ENCODE measurements around the gene PLLP. TPM values are rescaled to one million over a fixed set of nuclear protein-coding genes. Genes with fewer than 3 reads are reported as not detected.
A peak's percentile ranks its signal among the peaks of the same experiment; 100 is the strongest.

The PLLP gene
- total and polyA plus RNA-seq, 9 of the 15 experiments (the other 6 are each of a cell fraction or from before 2014, with no cell fraction given) = 0.09 to 0.96 (median 0.27) TPM

- TF ChIP-seq ZMIZ1 (IDR thresholded peaks at IDR 0.05; ENCODE audit: low read depth in 2 of 2, low read length in 2 of 2) = no peak
- TF ChIP-seq ZNF551 (CRISPR knock-in tag; IDR thresholded peaks at IDR 0.05) = no peak
- no peak; the same call in 1 of the 2 replicates for TF ChIP-seq ATF3 (IDR thresholded peaks at IDR 0.05)
- no peak for TF ChIP-seq ATF3 (CRISPR knock-in tag; conservative IDR thresholded peaks at IDR 0.05)
- no peak for TF ChIP-seq NFIC (IDR thresholded peaks at IDR 0.05)
- TF ChIP-seq GTF2E2 (tag; IDR thresholded peaks at IDR 0.05) = no peak
- no peak for TF ChIP-seq ZNF785 (CRISPR knock-in tag; IDR thresholded peaks at IDR 0.05)
- TF ChIP-seq, protein P1, sequence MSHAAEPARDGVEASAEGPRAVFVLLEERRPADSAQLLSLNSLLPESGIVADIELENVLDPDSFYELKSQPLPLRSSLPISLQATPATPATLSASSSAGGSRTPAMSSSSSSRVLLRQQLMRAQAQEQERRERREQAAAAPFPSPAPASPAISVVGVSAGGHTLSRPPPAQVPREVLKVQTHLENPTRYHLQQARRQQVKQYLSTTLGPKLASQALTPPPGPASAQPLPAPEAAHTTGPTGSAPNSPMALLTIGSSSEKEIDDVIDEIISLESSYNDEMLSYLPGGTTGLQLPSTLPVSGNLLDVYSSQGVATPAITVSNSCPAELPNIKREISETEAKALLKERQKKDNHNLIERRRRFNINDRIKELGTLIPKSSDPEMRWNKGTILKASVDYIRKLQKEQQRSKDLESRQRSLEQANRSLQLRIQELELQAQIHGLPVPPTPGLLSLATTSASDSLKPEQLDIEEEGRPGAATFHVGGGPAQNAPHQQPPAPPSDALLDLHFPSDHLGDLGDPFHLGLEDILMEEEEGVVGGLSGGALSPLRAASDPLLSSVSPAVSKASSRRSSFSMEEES (CRISPR knock-in tag; IDR thresholded peaks at IDR 0.05) = no peak
- TF ChIP-seq IRF1 (CRISPR knock-in tag; IDR thresholded peaks at IDR 0.05; ENCODE audit: borderline replicate concordance) = no peak
- TF ChIP-seq ZFX (CRISPR knock-in tag; IDR thresholded peaks at IDR 0.05) = peak; percentile 88
- no peak for TF ChIP-seq HNRNPUL1 (IDR thresholded peaks at IDR 0.05; ENCODE audit: low read length)
- no peak for TF ChIP-seq CBX3 (IDR thresholded peaks at IDR 0.05; ENCODE audit: borderline replicate concordance in 1 of 2, low read length in 2 of 2)
- TF ChIP-seq ZNF644 (tag; IDR thresholded peaks at IDR 0.05; ENCODE audit: low read depth) = peak; percentile 71; the same call in 1 of the 2 replicates
- TF ChIP-seq ZNF253 (CRISPR knock-in tag; conservative IDR thresholded peaks at IDR 0.05) = no peak
- TF ChIP-seq, protein P2, sequence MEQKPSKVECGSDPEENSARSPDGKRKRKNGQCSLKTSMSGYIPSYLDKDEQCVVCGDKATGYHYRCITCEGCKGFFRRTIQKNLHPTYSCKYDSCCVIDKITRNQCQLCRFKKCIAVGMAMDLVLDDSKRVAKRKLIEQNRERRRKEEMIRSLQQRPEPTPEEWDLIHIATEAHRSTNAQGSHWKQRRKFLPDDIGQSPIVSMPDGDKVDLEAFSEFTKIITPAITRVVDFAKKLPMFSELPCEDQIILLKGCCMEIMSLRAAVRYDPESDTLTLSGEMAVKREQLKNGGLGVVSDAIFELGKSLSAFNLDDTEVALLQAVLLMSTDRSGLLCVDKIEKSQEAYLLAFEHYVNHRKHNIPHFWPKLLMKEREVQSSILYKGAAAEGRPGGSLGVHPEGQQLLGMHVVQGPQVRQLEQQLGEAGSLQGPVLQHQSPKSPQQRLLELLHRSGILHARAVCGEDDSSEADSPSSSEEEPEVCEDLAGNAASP (IDR thresholded peaks at IDR 0.05) = no peak
- 0 out of 2 replicates have a peak, but pooled peaks have one; percentile 20 for TF ChIP-seq TCF7 (IDR thresholded peaks at IDR 0.05; ENCODE audit: borderline replicate concordance)
- no peak for TF ChIP-seq CC2D1A (IDR thresholded peaks at IDR 0.05)
- no peak for TF ChIP-seq ILF3 (IDR thresholded peaks at IDR 0.05; ENCODE audit: borderline replicate concordance)
- no peak for TF ChIP-seq POLR2B (IDR thresholded peaks at IDR 0.05; ENCODE audit: low read depth, partially characterized antibody)
Observed at GRCh38 chr16:57268804-57269800, 15.4 kb downstream of the PLLP start (continued).

Measured in K562 (cell line).